AG20443 (cell line): ENCODE measurements around the gene ZNF25.
"Not testable (repeated sequence)": the region's sequence is repeated elsewhere in the genome, so short reads cannot be mapped to it uniquely, and the experiment has no call there.

Experiments used
- DNase-seq: peaks from one replicate; pipeline ENCODE4 v3.0.0; 2012; ENCODE audit warnings: low spot score, mixed read lengths

ZNF25 gene

DNA sequence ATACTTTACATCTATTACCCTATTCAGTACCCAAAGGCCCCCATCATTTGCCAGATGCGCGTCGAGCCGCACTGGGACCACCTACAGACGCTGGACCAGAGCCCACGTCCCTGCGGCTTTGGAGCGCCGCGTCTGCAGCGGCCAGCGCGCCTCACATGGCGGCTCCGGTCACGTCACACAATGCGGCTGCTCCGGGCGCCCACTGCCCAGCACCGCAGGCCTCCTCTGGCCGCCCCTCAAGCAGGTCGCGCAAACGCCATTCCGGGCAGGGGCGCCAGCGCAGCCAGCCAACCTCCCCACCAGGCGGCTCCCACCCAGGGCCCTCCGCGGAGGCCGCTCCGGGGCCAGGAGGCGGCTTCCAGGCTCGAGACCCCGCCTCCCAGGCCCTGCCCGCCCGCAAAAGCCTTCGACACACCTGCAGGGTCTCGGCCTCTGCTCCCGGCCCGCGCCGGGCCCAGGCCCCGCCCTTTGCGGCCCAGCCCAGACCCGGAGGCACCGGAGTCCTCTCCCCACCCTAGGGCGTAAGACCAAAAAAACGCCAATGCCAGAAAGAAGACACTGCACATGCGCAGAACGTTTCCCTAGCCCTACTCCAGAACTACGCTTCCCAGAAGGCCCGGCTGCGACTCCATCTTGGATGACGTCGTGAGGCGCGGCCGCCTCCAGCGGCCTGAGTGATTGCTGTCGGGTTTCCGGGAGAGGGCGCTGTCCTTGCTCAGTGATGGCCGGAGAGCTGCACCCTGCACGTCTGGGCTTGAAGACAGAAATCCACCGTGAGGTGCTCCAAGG is at the start of gene ZNF25:
Gene ZNF25 (minus strand): TSS at position 557 of the 789 bp plus-strand sequence. CDS start 4,925 bp downstream, outside the sequence.
- DNase-seq, result peak; percentile 98

DNA sequence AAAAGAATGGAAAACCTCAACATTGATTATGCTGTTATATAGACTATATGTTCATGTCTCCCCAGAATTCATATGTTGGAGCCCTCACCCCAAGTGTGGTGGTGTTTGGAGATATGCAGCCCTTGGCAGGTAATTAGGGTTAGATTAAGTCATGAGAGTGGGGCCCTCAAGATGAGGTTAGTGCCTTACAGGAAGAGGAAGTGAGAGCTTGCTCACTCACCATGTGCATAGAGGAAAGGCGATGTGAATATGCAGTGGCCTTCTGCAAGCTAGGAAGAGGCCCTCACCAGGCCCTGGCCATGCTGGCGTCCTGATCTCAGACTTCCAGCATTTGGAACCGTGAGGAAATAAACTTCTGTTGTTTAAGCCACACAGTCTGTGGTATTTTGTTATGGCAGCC is 48.8 kb upstream of the ZNF25 start:
- DNase-seq, result no peak

DNA sequence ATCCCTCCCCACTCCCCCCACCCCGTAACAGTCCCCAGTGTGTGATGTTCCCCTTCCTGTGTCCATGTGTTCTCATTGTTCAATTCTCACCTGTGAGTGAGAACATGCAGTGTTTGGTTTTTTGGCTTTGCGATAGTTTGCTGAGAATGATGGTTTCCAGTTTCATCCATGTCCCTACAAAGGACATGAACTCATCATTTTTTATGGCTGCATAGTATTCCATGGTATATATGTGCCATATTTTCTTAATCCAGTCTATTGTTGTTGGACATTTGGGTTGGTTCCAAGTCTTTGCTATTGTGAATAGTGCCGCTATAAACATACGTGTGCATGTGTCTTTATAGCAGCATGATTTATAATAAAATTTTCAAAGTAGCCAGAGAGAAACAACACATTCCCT is 42.7 kb upstream of the ZNF25 start:
- DNase-seq, result not testable (repeated sequence)

DNA sequence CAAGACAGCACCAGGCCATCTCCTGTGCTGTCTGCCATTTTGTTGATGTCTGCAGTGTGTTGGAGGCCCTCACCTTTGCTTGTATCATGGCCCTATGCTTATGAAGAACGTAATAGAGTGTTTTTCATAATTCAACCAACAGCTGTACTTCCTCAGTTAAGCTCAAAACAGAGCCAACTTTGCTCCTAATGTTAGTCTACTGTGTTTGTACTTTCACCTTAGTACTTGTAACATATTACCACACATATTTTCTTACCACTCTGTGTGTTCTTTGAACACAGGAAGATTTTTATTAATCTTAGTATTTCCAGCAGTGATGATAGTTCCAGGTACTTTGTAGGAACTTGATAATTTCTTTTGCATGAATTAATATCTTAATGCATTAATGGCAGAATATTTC is 39.9 kb upstream of the ZNF25 start:
- no peak for DNase-seq

DNA sequence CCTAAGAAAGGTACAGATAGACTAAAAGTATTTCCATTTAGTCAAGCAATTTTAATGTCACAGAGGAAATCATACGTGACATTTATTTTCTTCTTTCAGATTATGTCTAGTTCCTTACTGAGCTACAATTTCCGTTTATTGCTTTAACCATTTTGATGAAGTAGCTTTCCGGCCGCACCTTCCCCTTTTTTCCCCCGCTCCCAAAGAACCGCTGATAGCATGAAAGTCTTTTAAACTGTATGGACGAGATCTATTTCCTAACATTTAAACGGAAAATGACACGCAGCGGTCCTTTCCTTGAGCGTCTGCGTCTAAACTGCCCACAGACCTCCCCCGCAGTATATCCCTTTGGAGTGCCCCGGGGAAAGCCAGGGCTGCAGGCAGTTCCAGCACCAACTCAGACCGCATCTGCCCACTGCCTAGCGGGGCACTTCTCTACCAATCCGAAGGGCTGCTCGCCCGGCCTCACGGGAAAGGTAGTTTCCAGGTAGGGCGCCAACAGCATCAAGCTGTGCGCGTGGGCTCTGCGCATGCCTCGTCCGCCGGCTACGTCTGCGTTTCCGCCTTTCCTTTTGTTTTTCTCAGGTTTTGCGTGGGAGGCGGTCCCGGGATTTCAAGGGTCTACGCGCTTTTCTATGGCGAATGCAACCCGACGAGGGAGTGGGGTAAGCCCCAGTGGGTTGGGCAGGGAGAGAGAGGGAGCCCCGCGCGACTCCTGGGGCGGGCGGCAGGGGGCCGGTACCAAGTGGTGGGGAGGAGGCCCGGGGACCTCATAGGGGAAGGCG is 33.9 kb upstream of the ZNF25 start, which contains the start of gene ZNF33A:
Gene ZNF33A (plus strand): TSS at position 557 of the 785 bp plus-strand sequence. CDS start 1,667 bp downstream, outside the sequence.
- peak; percentile 85 for DNase-seq

DNA sequence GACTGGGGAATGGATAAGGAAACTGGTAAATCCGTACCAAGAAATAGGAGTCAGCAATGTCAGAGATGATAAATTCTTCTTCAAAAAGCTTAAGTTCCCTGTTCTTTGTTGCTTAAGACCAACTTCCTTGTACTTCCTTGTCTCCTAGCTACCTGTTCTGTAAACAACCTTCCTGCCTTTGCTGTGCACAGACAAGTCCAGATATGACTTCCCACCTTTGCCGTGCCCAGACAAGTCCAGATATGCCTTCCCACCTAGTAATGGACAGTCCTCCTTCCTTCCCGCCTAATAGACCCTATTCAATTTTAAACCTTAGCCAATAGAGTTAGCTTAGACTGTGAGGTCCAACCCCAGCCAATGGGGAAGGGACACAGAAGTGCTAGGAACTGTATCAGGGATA is 31.5 kb upstream of the ZNF25 start:
- DNase-seq, result no peak

DNA sequence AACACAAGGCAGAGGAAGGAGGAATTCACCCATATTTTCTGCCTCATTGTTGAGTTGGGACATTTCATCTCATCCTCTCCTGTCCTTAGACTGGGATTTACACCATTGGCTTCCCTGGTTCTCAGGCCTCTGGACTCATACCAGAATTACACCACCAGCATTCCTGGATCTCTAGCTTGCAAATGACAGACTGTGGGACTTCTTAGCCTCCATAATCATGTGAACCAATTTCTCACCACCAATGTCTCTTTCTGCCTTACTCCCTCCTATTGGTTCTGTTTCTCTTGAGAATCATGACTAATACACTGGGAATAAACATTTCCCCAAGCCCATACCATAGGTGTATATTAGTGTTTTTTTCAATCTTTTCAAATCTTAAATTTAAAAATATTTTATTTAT is 31.1 kb upstream of the ZNF25 start:
- no peak for DNase-seq

DNA sequence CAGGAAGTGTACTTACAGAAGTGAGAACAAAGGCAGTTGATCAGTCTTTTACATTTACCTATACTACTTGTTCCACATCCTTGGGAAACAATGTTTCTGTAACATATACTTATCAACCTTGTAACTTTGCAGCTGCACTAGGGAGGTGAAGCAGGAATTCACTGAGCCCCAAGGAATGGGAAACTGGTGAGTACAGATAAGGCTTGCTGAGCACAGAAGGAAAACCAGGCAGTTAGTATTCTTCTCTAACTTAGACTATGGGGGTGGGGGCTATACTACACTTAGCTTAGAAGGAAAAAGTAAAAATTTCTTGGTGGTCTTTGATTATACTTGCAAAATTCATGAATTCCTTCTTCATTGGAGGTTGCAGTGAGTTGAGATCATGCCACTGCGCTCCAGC is 27.1 kb upstream of the ZNF25 start:
- DNase-seq, result no peak

DNA sequence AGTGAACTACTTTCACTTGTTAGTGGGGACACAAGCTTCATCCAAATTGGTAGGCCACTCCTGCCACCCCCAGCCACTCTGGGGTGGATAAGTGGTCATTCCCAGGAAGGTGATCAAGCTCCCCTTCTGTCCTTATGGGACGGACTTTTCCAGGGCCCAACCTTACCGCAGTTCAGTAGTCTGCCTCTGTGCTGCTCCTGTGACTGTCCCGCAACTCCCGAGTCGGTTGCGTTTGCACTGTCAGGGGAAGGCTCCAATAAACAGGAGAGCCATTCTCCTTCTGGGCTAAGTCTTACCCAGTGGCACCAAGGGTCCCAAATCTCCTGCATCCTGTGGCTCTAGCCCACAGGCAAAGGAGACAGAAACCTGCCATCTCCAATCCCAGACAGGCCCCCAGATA is 26.6 kb upstream of the ZNF25 start:
- DNase-seq, result no peak

DNA sequence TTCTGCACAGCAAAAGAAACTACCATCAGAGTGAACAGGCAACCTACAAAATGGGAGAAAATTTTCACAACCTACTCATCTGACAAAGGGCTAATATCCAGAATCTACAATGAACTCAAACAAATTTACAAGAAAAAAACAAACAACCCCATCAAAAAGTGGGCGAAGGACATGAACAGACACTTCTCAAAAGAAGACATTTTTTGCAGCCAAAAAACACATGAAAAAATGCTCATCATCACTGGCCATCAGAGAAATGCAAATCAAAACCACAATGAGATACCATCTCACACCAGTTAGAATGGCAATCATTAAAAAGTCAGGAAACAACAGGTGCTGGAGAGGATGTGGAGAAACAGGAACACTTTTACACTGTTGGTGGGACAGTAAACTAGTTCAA is 24.0 kb upstream of the ZNF25 start:
- not testable (repeated sequence) for DNase-seq

DNA sequence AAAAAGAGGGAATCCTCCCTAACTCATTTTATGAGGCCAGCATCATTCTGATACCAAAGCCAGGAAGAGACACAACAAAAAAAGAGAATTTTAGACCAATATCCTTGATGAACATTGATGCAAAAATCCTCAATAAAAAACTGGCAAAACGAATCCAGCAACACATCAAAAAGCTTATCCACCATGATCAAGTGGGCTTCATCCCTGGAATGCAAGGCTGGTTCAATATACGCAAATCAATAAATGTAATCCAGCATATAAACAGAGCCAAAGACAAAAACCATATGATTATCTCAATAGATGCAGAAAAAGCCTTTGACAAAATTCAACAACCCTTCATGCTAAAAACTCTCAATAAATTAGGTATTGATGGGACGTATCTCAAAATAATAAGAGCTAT is 22.5 kb upstream of the ZNF25 start:
- not testable (repeated sequence) for DNase-seq

DNA sequence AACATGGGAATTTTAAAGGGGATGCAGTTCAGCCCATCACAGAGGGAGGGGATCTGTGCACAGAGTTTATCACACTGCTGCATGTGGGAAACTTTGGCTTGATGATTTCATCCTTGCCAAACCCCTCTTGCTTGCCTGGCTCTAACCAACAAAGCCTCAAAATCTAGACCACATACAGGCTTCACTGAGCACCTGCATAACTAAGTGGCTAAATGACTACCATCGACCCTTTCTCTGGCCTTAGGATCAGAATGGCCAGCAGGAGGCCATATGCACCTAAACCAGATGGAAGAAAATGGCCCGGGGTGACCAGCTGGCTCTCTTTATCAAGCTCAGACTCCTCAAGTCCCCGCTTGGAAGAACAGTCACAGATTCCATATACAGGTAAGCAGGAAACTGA is 15.6 kb upstream of the ZNF25 start:
- DNase-seq, result no peak

DNA sequence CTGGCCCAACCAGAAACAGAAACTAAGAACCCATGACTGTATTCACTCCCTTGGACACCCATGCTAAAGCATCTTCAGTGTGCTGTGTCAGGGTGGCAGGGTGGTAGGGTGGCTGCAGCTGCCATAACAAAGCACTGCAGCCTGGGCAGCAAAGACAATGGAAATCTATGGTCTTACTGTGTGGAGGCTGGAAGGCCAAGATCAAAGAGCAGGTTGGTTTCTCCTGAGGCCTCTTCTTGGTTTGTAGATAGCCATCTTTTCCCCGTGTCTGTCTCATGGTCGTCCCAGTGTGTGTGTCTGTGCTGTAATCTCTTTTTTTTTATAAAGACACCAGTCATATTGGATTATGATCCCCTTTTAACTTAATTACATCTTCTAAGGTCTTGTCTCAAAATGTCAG is 15.2 kb upstream of the ZNF25 start:
- no peak for DNase-seq

DNA sequence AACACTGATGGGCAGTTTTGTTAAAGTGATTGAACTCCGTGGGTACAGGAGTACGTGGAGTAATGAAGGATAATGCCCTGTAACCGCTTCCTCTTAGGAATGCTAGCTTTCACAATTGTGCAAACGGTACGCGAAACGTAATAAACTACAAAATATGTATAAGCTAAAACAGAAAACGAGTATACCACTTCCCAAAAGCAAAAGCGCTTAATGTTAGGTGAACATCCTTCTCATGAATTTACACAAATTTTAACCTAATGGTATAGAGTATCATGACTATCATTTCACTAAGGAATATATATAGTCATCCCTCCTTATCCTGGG is 395 bp upstream of the ZNF25 start:
- no peak for DNase-seq

DNA sequence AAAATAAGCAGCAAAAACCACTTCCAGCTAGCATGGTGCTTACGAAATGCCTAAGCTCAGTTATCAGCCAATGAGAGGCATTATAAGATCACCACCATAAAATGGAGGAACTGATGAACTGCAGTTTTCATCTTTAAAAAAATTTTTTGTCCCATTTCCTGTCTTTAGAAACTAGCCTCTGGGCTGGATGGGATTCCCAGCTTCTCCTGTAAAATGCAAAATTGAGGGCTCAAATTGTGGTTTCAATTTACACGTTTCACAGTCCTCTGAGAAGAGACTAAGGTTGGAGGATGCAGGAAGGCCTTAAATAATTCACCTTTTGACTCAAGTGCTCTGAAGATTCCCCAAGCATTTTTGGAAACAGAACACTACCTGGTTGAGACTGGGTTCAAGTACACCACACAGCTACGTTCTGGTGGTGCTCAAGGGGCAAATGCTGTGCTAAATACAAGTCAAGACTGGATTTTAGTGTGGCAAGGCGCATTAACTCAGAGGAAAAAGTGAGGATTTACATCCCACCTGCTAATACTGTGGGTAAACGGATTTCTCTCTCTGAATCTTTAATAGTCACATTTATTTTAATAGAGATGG is 951 bp downstream of the ZNF25 start:
- DNase-seq, result no peak

DNA sequence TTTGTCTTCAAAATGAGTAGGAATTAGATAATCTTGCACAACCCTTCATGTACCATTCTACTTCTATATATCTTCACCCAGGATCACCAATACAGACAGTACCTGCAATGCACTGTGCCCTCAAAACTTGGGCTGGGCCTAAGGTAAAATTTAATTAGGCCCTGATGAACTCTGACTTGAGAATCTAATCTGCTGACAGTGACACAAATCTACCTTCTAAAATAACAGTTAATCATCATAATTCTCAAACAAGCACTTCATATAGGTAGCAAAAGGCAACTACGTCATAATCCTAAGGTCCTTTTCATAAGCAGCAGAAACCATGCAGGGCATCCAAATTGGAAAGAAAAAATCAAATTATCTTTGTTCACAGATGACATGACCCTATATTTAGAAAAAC is 4.1 kb downstream of the ZNF25 start:
- no peak for DNase-seq

DNA sequence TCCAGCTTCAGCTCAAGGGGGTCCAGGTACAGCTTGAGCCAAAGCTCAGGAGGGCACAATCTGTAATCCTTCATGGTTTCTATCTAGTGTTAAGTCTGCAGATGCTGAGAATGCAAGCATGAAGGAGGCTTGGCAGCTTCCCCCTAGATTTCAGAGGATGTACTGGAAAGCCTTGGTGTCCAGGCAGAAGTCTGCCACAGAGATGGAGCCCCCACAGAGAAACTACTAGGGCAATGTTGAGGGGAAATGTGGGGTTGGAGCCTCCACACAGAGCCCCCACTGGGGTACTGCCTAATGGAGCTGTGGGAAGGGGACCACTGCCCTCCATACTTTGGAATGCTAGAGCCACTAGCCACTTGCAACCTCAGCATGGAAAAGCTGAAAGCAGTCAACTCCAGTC is 11.4 kb downstream of the ZNF25 start:
- DNase-seq, result no peak

DNA sequence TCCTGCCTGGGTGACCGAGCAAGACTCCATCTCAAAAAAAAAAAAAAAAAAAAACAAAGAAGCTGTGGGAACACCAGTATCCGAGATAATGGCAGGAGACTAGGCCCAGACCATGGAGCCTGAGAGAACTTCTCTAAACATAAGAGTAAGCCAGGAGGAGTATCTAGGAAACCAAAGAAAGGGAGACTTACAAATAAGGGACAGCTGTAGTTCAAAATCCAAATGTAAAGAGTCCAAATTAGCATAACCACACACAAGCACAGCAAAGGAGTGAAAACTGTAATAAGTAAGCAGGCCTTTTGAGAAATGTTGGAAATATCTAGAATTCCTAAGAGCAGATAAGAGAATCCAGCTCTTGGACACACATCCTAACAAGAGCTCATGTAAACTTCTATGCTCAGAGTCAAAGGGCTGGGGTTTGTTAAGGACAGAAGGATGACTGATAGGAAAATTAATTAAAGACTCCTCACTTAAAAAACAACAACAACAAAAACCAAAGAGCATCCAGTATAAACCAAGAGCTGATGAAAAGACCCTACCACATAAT is 15.8 kb downstream of the ZNF25 start:
- no peak for DNase-seq

DNA sequence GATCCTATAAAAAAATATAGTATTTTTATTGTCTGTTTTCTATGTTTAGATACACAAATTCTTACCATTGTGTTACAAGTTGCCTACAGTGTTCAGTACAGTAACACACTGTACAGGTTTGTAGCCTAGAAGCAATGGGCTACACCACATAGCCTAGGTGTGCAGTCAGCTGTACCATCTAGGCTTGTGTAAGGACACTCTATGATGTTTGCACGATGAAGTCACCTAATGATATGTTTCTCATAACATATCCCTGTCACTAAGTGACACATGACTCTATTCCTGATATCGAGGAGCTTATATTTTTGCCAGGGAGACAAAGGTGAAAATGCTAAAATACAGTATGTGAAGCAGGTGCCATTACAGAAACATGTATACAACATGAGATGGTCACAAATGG is 18.6 kb downstream of the ZNF25 start:
- no peak for DNase-seq

DNA sequence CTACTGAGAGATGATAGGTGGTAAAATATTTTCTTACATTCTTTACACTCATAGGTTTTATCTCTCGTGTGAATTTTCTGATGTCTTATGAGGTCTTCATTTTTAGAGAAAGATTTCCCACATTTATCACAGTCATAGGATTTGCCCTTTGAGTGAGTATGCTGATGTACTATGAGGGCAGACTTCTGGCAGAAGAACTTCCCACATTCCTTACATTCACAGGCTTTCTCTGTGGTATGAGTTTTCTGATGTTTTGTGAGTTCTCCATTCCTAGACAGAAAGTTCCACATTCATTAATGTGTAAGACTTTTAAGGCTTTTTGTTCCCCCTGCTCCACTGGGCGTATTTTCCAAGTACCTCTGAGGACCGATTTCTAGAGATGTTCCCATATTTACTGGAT is 23.5 kb downstream of the ZNF25 start:
- DNase-seq, result no peak

DNA sequence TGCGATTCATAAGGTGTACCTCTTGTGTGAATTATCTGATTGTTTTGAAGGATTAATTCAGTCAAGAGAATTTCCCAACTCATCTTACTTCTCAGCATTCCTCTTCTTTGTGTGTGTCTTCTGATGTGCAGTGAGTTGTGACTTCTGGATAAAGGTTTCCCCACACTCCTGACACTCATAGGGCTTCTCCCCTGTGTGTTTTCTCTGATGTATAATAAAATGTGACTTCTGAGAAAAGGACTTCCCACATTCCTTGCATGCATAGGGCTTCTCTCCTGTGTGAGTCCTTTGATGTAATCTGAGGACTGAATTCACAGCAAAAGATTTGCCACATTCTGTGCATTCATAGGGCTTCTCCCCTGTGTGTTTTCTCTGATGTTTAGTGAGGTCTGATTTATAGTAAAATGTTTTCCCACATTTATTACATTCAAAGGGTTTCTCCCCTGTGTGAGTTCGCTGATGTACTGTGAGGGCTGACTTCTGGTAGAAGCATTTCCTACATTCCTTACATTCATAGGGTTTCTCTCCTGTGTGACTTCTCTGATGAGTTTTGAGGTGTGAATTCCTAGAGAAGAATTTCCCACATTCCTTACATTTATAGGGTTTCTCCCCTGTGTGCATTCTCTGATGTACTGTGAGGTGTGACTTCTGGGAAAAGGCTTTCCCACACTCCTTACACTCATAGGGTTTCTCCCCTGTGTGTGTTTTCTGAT is 24.2 kb downstream of the ZNF25 start:
- DNase-seq, result no peak

DNA sequence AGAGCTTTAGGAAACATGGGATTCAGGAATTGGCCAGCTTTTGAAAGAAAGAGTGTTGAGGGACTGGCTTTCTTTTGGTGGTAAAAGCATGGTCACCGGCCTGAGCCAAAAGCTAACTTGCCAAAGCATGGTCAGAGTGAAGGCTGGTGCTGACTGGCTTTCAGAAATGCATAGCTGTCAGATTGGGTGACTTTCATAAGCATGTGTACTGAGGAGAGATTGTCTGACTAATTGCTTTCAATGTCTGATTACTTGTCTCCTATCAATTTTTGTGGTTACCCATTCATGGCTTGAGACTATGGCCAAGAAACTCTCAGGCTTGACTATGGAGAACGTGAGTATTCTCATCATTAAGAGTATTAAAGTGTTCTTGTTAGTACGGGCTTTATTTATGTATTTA is 28.2 kb downstream of the ZNF25 start:
- no peak for DNase-seq
